ENCODE measurements around the gene B9D1.

- TF ChIP-seq CTCF (conservative IDR thresholded peaks at IDR 0.05 in 1 of 2, IDR thresholded peaks at IDR 0.05 in 1 of 2; ENCODE audit: extremely low read depth in 1 of 2, insufficient read depth in 1 of 2, low read depth in 1 of 2, low read length in 2 of 2) (no peak), EZH2 (IDR thresholded peaks at IDR 0.05; ENCODE audit: borderline replicate concordance, low read length) (no peak)
These were observed 48.5 kb downstream of the B9D1 start for GRCh38 chr17:19313746-19314651.

Measured in mammary epithelial cell (primary cell).